GM18873 (cell line): Measurements from ENCODE around the gene MAP3K7CL.

Experiments
- ATAC-seq: cut with Tn5 transposase; IDR thresholded peaks from one replicate; pipeline ENCODE4 v1.9.1; 2021; ENCODE audit warnings: mild to moderate bottlenecking, moderate library complexity, moderate number of reproducible peaks; ENCODE audit not compliant: unreplicated experiment, low FRiP score

MAP3K7CL gene

GRCh38 chr21:29219165-29219770 is 88.8 kb downstream of the MAP3K7CL start:
- no peak for ATAC-seq

DNA sequence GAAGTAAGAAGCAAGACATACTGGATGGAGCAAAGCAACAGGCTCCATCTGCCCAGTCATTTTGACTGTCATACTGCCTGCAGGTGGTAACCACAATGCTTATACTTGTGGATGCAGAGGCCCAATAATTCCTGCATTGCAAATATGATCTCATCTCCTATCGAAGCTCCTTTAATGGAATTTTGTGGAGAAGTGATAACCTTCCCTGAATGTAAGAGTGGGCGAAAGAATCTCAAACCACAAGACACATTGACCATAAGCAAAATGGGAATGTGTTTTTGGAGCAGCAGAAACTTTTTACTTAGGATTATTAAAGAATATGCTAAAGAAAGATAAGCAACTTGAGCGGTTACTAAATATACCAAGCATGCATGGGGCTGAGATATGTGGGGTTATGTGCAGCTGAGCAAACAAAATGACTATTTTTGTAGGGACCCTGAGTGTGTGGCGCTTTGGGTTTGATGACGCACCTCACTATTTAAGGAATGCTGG is 90.9 kb downstream of the MAP3K7CL start:
- no peak for ATAC-seq

DNA sequence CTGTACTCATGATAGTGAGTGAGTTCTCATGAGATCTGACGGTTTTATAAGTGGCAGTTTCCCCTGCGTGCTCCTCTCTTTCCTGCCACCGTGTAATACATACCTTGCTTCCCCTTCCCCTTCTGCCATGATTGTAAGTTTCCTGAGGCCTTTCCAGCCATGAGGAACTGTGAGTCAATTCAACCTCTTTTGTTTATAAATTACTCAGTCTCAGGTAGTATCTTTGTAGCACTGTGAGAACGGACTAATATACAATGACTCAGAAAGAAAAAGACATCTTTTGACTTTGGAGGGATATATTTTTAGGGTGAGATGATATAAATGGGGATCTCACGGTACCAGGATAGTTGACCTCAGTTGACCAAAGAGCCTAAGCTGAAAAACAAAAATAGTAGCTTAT is 93.6 kb downstream of the MAP3K7CL start:
- peak; percentile 52 for ATAC-seq
